HFF-Myc (cell line): ENCODE results near the gene TXNDC2.

Experiments used
- DNase-seq: peaks from one replicate; pipeline ENCODE4 v3.0.0-alpha.2; 2011; ENCODE audit warnings: low read depth; ENCODE audit errors: extremely low read depth
- H3K4me3 ChIP-seq: replicated peaks from 2 replicates; pipeline ENCODE4 v1.5.1; 2011; ENCODE audit warnings: low read depth, mild to moderate bottlenecking, control low read depth, low read length
- TF ChIP-seq, protein P1 (sequence below): IDR thresholded peaks from 2 replicates; pipeline ENCODE4 v1.5.1; 2012; ENCODE audit warnings: mild to moderate bottlenecking, low read depth, low read length, control low read depth; ENCODE audit errors: missing control alignments

Gene TXNDC2

DNA sequence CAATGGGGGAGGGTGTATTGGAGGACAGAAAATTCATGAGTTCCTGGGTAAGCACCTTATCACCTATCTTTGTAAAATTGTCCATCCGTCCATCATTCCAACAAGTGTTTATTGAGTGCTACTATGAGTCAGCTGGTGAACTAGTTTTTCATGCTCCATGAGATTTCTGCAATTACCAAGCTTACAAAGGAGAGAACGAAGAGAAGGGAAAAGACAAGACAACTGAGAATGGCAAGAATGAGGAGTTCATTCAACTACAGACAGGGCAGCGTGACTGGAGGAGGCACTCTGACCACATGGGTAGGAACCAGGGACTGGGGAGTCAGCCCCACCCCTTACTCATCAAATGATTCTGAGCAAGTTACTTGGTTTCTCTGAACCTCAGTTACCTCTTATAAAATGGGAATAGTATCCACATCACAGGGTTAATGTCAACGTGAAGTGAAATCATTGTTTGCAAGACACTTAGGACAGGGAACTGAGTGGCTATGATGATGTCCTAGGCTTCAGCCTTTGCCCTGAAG, 18.6 kb upstream of the TXNDC2 start:
- TF ChIP-seq, protein P1, sequence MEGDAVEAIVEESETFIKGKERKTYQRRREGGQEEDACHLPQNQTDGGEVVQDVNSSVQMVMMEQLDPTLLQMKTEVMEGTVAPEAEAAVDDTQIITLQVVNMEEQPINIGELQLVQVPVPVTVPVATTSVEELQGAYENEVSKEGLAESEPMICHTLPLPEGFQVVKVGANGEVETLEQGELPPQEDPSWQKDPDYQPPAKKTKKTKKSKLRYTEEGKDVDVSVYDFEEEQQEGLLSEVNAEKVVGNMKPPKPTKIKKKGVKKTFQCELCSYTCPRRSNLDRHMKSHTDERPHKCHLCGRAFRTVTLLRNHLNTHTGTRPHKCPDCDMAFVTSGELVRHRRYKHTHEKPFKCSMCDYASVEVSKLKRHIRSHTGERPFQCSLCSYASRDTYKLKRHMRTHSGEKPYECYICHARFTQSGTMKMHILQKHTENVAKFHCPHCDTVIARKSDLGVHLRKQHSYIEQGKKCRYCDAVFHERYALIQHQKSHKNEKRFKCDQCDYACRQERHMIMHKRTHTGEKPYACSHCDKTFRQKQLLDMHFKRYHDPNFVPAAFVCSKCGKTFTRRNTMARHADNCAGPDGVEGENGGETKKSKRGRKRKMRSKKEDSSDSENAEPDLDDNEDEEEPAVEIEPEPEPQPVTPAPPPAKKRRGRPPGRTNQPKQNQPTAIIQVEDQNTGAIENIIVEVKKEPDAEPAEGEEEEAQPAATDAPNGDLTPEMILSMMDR: no peak
- DNase-seq: no peak
- no peak overlapping the region for H3K4me3 ChIP-seq

DNA sequence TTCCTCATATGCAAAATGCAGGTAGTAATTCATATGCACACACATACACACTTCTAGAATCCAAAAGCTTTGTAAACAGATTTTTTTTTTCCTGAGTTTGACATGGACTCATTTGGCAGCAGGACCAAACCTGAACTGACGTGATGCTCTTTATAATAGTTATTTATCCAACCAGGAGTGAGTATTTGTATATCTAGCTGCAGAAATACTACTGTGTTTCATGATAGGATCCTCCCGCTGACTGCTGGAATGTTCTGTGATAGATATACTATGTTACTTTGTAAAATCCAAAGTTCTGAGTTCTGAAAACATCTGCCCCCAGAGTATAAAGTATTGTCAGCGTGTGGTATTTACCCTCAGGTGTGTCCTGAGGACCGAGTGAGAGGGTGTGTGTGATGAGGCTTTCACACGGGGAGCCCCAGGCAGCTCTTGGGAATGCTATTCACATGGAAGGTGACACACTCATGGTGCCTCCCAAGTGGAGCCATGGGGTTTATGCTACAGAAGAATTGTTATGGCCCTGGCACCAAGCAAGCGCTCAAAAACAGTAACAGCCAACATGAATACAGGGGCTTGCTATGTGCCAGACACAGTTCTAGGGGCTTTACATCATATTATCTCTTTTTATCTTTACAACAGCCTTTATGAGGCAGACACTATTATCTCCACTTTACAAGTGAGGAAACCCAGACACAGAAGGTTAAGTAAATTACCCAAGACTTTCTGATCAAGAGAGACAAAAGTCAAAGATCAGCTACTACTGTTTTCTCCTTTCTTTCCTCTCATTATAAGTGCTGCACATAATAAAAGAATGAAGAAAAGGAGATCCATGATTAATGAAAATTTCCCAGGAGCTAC, 16.7 kb upstream of the TXNDC2 start:
- no peak for DNase-seq
- H3K4me3 ChIP-seq: no peak overlapping the region
- TF ChIP-seq, protein P1: no peak

DNA sequence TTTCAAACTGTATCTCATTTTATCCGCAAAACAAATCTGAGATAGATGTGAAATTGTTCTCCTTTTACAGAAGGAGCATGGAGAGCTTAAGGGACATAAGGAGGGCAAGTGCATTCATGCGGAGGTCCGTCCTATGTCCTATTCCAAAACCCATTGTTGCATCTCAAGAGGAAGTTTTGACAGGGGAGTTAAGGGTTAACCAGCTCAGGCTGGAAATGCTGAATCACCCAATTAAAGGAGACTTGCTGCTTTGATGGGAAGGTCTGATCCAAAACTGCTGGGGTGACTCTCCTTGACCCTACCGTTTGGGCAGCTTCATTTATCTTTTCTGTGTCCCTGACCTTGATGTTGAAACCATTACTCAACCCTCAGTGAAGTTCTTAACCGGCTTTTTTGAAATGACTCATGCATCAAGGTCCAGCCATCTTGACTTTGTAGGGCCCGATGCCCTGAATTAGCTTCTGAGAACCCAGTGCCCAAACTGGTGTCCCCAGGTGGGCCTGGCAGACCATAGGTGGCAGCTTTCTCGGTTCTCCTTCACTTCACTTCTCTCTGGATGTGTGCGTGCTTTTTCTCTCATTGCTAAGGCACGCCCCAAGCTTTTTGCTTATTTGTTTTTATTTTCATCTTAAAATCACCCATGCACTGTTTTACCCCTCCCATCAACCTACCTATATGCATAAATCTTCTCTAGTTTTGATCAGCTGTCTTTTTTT, 15.9 kb upstream of the TXNDC2 start:
- H3K4me3 ChIP-seq: no peak overlapping the region
- TF ChIP-seq, protein P1: no peak
- peak; percentile 60 for DNase-seq

DNA sequence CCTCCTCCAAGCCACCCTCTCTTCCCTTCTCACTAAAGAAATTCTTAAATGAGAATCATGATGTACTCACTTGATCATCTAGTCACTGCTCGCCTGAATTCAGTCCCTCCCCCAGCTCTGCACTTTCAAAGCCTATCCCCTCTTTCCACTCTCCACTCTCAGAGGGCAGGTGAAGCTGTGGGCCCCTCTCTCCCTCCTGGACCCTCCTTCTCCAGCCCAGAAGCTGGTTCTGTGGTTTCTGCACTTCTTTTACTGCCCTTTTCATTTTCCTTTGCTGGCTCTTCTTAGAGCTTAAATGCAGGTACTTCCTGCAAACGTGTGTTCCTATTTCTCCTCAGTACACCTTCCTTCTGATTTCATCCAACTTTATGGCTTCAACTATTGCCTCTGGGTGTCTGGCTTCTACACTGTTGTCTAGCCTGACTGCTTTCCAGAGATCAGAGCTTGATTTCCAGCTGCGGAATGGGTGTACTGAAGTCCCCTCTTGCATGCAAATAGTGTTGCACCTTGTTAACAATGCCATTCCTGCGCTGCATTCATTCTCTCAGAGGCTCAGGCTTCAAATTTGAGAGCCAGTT, 15.3 kb upstream of the TXNDC2 start:
- TF ChIP-seq, protein P1: no peak
- DNase-seq: no peak
- no peak overlapping the region for H3K4me3 ChIP-seq

DNA sequence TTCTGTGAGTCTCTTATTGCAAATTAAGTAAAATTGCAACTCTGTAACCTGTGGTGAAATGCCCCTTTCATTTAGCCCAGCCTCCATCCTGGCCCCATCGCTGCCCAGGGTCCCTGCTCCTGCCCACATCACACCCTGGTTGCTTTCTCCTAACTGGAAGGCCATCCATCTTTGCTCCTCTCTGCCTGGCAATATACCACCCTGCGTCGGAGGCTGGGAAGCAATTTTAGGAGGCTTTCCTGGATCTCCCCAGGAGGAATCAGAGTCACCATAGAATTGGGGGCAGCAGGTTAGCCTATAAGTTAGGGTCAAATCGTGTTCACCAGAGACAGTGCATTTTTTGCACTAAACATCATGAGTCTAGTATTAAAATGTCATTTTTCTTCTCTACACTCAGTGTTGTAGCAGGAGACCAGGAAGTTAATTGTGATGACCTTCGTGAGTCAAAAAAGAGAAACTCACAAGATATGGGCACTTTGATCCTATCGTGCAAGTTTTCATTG, 14.5 kb upstream of the TXNDC2 start:
- H3K4me3 ChIP-seq: no peak overlapping the region
- no peak for DNase-seq
- TF ChIP-seq, protein P1: no peak

DNA sequence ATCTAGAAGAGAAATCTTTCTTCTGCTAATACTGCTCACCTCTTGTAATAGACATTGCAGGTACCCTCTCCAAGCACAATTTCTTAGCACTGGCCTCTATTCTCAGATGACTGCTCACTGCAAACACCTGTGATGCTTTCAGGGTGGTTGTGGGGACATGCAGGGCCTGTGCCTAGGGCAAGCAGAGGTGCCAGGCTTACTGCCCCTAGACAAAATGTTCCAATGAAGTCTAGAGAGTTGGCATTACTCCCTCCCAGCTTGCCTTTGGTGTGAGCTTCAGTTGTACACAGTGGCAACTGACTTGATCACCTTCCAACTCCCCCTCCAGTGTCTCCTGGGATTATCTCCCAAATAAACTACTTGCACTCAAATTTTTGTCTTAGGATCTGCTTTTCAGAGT, 12.9 kb upstream of the TXNDC2 start:
- TF ChIP-seq, protein P1: no peak
- DNase-seq: no peak
- H3K4me3 ChIP-seq: no peak overlapping the region
